ENCODE data around the gene C10orf143.

GRCh38 chr10:130099344-130099743 lies 11.3 kb downstream of the C10orf143 start:
- TF ChIP-seq EZH2phosphoT487 (IDR thresholded peaks at IDR 0.05; ENCODE audit: unreplicated experiment), result no peak
- no peak for TF ChIP-seq CTCF (conservative IDR thresholded peaks at IDR 0.05; ENCODE audit: low read depth in 2 of 2)
- no peak for TF ChIP-seq EZH2 (IDR thresholded peaks at IDR 0.05; ENCODE audit: low read depth, unreplicated experiment)
- TF ChIP-seq REST (IDR thresholded peaks at IDR 0.05; ENCODE audit: unreplicated experiment), result no peak
- TF ChIP-seq POLR2AphosphoS5 (IDR thresholded peaks at IDR 0.05; ENCODE audit: low read depth), result no peak
- TF ChIP-seq ZNF331 (CRISPR knock-in tag; IDR thresholded peaks at IDR 0.05; ENCODE audit: low read depth), result no peak

Measured in GM23338 (cell line).